AG10803 (cell line): ENCODE measurements around the gene MTMR11.

Experiments used
- DNase-seq: peaks from one replicate; pipeline ENCODE4 v3.0.0; 2010; ENCODE audit warnings: low read depth
- H3K4me3 ChIP-seq: 2 replicates; pipeline ENCODE4 v1.5.1; 2011; ENCODE audit warnings: mild to moderate bottlenecking, low read length, control low read depth
- TF ChIP-seq, protein P1 (sequence below): conservative IDR thresholded peaks from 2 replicates; pipeline ENCODE4 v1.5.1; 2011; ENCODE audit warnings: mild to moderate bottlenecking, low read length, control low read depth, inconsistent platforms

Gene MTMR11

DNA sequence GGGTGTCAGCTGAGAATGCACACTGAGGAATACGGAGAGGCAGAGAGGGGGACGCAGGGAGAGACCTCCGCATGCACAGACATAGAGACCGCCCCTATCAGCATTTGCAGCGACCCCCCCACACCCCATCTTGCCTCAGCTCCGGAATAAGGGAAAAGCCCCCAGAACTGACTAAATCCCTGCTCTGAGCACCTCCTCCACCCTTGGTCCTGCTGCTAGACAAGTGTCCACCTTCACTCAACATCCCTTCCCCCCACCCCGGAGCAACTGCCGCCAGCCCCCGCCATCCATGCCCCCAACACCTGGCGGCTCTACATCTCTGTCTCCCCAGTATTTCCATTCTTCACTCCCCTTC lies 19.8 kb downstream of the MTMR11 start:
- TF ChIP-seq, protein P1, sequence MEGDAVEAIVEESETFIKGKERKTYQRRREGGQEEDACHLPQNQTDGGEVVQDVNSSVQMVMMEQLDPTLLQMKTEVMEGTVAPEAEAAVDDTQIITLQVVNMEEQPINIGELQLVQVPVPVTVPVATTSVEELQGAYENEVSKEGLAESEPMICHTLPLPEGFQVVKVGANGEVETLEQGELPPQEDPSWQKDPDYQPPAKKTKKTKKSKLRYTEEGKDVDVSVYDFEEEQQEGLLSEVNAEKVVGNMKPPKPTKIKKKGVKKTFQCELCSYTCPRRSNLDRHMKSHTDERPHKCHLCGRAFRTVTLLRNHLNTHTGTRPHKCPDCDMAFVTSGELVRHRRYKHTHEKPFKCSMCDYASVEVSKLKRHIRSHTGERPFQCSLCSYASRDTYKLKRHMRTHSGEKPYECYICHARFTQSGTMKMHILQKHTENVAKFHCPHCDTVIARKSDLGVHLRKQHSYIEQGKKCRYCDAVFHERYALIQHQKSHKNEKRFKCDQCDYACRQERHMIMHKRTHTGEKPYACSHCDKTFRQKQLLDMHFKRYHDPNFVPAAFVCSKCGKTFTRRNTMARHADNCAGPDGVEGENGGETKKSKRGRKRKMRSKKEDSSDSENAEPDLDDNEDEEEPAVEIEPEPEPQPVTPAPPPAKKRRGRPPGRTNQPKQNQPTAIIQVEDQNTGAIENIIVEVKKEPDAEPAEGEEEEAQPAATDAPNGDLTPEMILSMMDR: no peak
- peak overlapping the region; percentile 82 for H3K4me3 ChIP-seq
- DNase-seq: no peak

DNA sequence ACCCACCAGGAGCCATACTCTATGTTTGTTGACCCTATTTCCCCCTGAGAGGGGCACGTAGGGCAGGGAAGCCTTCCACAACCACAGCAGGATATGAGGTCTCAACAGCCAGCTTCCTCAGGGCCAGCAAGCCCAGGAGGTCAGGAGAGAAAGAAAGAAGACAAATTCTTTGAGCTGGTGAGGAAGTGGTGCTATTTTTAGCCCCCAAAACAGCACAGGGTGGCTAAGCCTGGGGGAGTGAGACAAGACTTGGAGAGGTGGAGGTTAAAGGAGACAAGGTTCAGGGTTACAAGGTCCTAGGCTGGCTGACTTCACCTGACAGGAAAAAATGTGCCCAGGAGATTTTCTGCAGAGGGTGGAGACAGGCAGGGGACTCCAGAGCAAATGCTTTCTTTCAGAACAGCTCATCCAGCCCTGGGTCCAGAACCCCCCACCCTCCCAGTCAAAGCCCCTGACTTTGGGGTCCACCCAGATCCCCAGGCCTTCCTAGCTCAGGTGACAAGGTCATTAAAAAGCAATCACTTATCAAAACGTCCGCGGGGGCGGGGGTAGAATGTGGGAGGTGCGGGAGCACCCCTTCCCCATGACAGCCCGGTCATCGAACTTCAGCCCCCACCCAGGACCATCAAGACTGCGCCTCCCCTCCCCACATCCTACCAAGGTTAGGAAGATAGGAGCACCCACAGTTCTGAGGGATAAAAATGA lies 20.3 kb downstream of the MTMR11 start:
- TF ChIP-seq, protein P1: no peak
- DNase-seq: no peak
- H3K4me3 ChIP-seq: peak overlapping the region; percentile 82

DNA sequence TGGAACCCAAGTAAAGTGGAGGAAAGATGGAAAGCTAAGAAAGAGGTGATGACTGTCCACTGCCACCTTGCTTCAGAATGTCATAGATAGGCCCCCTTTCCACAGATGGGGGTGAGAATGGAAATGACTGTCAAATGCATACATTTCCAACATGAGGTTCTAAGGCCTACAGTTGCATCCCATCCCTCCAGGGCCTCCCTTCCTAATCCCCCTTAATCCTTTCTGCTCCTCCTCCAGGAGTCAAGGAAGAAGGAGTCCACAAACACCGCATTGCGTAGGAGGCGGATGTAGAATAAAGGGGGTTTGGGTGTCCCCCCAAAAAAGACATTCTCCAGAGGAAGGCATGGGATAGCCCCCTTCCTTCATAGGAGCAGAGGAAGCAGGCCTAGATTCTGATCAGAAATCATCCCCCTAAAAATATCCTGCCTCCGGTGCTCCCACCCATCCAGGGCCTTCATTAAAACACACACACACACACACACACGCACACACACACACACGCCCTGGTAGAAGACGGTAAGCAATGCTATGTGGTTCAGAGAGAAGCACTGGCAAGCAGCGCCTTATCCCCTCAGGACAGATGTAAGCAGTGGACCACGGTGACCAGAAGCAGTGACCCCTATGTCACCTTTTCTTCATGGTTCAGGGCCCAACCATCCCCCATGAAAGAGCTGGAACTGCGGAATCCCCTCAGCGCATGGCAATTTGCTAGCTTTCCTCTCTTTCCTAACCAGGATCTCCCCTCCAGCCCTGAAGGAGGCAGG lies 21.1 kb downstream of the MTMR11 start:
- TF ChIP-seq, protein P1: no peak
- no peak overlapping the region for H3K4me3 ChIP-seq
- DNase-seq: no peak

DNA sequence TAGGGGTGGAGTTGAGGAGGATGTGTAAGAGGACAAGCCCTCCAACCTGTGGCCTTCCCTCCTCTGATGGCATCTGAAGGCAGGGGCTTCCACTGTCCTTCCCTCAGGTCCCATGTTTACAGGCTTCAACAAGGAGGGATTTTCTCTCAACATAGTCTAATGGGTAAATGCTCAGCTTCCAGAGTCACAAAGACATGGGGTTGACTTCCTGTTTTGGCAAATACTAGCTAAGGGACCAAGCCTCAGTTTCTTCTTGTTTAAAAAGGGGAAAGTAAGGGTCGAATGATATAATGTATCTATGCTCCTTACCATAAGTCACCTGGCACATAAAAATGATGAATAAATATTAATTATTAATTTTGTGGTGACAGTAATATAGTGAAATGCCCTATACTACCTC lies 22.1 kb downstream of the MTMR11 start:
- DNase-seq: no peak
- no peak overlapping the region for H3K4me3 ChIP-seq
- TF ChIP-seq, protein P1: no peak

DNA sequence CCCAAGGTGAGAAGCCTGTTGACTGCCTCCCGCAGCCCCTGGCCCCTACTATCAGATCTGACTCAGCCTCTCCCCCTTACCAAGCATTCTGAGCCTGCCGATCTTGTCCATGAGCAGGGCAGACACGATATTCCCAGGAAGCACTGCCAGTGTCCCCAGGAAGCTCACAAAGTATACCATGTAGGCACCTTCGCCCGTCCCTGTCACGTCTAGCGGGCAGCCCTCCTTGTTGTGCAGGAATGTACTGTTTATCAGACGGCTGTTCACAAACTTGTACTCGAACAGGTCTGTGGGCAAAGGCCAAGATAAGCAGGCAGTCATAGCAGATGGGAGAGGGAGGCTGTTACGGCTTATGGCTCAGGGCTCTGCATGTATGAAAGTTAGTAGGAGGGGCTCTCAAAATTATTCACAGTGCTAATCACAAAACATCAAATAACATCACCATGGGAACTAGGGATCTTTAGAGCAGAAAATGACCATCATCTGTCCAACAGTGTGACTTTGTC lies 30.1 kb downstream of the MTMR11 start:
- DNase-seq: no peak
- no peak overlapping the region for H3K4me3 ChIP-seq
- TF ChIP-seq, protein P1: no peak

DNA sequence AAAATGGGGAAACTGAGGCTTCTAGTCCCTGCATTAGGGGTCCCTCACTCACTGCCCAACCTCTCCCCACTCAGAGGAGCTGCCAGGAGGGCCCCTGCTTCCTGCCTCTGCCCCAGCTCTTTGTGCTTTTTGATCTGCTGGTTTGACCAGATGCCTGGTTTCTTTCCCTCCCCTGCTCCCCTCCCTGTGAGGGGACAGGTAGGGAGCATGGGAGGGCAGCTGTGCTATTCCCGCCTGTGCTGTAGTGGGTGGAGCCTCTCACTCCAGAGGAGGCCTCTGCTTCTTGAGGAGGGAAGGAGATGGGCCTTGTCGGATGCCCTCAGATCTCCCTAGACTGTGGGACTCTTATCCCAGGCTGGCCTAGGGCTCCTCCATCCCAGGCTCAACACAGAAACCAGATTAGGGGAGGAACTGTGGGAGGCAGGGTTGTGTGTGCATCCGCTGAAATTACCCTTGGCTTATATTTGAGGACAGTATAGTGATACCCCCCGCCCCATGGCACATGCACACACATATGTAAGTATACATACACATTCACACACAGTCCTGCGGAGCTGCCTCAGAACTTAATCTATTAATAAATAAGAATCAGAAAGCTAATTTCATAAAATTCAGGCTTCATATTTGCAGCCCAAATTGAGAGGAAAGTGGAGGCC lies 32.7 kb downstream of the MTMR11 start:
- TF ChIP-seq, protein P1: no peak
- DNase-seq: no peak
- H3K4me3 ChIP-seq: no peak overlapping the region
